ENCODE measurements around the gene AGPS. TPM values are rescaled to one million over a fixed set of nuclear protein-coding genes. Genes with fewer than 3 reads are reported as not detected.
"Not testable (repeated sequence)": the region's sequence is repeated elsewhere in the genome, so short reads cannot be mapped to it uniquely, and the experiment has no call there.

AGPS gene
- total RNA-seq, 2 experiments from 2014 or later = 58.7 to 67.3 TPM

- no peak overlapping the region for H3K4me3 Mint-ChIP-seq
- peaks cover 30% of the 10 kb centered on the region for H3K4me1 Mint-ChIP-seq
- no peak overlapping the region for H3K27ac Mint-ChIP-seq
- no peak for DNase-seq
- H3K9me3 Mint-ChIP-seq (ENCODE audit: low read depth) = peaks cover 12% of the 10 kb centered on the region
- POLR2A ChIA-PET = no interaction called here
- CTCF ChIA-PET = no interaction called here
- intact Hi-C loops (cut with DNase I, micrococcal nuclease) = no loop called here
- no peaks in the 10 kb centered on the region for H3K27me3 Mint-ChIP-seq
- ATAC-seq = no peak
- H3K36me3 Mint-ChIP-seq (ENCODE audit: low read depth) = peaks cover 46% of the 10 kb centered on the region
Observed at GRCh38 chr2:177422271-177422670, 29.7 kb downstream of the AGPS start.

- ATAC-seq; H3K27ac Mint-ChIP-seq; DNase-seq; H3K4me3 Mint-ChIP-seq; intact Hi-C loops (cut with DNase I, micrococcal nuclease); H3K27me3 Mint-ChIP-seq; CTCF ChIA-PET; POLR2A ChIA-PET: not testable (repeated sequence)
- Mint-ChIP-seq H3K36me3 (ENCODE audit: low read depth) (peaks cover 63% of the 10 kb centered on the region), H3K9me3 (ENCODE audit: low read depth) (peaks cover 27% of the 10 kb centered on the region), H3K4me1 (peaks cover 21% of the 10 kb centered on the region)
Observed at GRCh38 chr2:177424120-177424519, 31.5 kb downstream of the AGPS start.

GRCh38 chr2:177424620-177425019, 32.0 kb downstream of the AGPS start:
- H3K27me3 Mint-ChIP-seq; H3K27ac Mint-ChIP-seq; ATAC-seq; CTCF ChIA-PET; POLR2A ChIA-PET; intact Hi-C loops (cut with DNase I, micrococcal nuclease); DNase-seq; H3K4me3 Mint-ChIP-seq: not testable (repeated sequence)
- Mint-ChIP-seq H3K9me3 (ENCODE audit: low read depth) (peaks cover 27% of the 10 kb centered on the region), H3K4me1 (peaks cover 16% of the 10 kb centered on the region), H3K36me3 (ENCODE audit: low read depth) (peaks cover 66% of the 10 kb centered on the region)

- H3K4me3 Mint-ChIP-seq = no peak overlapping the region
- no peak for ATAC-seq
- H3K27ac Mint-ChIP-seq = no peak overlapping the region
- DNase-seq = no peak
- H3K4me1 Mint-ChIP-seq = peaks cover 6% of the 10 kb centered on the region
- intact Hi-C loops (cut with DNase I, micrococcal nuclease) = no loop called here
- peaks cover 83% of the 10 kb centered on the region for H3K36me3 Mint-ChIP-seq (ENCODE audit: low read depth)
- POLR2A ChIA-PET = no interaction called here
- peaks cover 37% of the 10 kb centered on the region for H3K9me3 Mint-ChIP-seq (ENCODE audit: low read depth)
- no peaks in the 10 kb centered on the region for H3K27me3 Mint-ChIP-seq
- CTCF ChIA-PET = interaction anchor here (0.7 to 1.4 kb wide), 3 partner anchors 9 to 297 kb away, joined by 4 read pairs; no protein-coding TSS in a partner anchor
Observed at GRCh38 chr2:177427316-177427715, 34.7 kb downstream of the AGPS start.

- POLR2A ChIA-PET; H3K4me1 Mint-ChIP-seq; intact Hi-C loops (cut with DNase I, micrococcal nuclease); DNase-seq; H3K27me3 Mint-ChIP-seq; ATAC-seq; H3K27ac Mint-ChIP-seq; H3K4me3 Mint-ChIP-seq: not testable (repeated sequence)
- Mint-ChIP-seq H3K36me3 (ENCODE audit: low read depth) (peaks cover 87% of the 10 kb centered on the region), H3K9me3 (ENCODE audit: low read depth) (peaks cover 37% of the 10 kb centered on the region)
- CTCF ChIA-PET = interaction anchor here (1.4 kb wide), 1 partner anchor 11 kb away, joined by 4 read pairs; no protein-coding TSS in a partner anchor
Observed at GRCh38 chr2:177427936-177428335, 35.4 kb downstream of the AGPS start.

- Mint-ChIP-seq H3K9me3 (ENCODE audit: low read depth) (peaks cover 45% of the 10 kb centered on the region), H3K27ac (no peak overlapping the region), H3K4me1 (peaks cover 8% of the 10 kb centered on the region), H3K27me3 (no peaks in the 10 kb centered on the region), H3K36me3 (ENCODE audit: low read depth) (peaks cover 87% of the 10 kb centered on the region), H3K4me3 (no peak overlapping the region)
- CTCF ChIA-PET = interaction anchor here (0.8 to 1.5 kb wide), 4 partner anchors 51 to 502 kb away, joined by 3 to 4 read pairs (median 3); no protein-coding TSS in a partner anchor
- ATAC-seq (no peak), DNase-seq (no peak)
- POLR2A ChIA-PET = no interaction called here
- intact Hi-C loops (cut with DNase I, micrococcal nuclease) = no loop called here
Observed at GRCh38 chr2:177429688-177430325, 37.2 kb downstream of the AGPS start.

- ChIA-PET CTCF (interaction anchor here (0.8 to 0.9 kb wide), 2 partner anchors 26 to 95 kb away, joined by 3 to 4 read pairs; no protein-coding TSS in a partner anchor), POLR2A (no interaction called here)
- no peak overlapping the region for H3K4me3 Mint-ChIP-seq
- H3K4me1 Mint-ChIP-seq = peaks cover 8% of the 10 kb centered on the region
- intact Hi-C loops (cut with DNase I, micrococcal nuclease) = no loop called here
- DNase-seq = no peak
- peaks cover 45% of the 10 kb centered on the region for H3K9me3 Mint-ChIP-seq (ENCODE audit: low read depth)
- peaks cover 85% of the 10 kb centered on the region for H3K36me3 Mint-ChIP-seq (ENCODE audit: low read depth)
- no peaks in the 10 kb centered on the region for H3K27me3 Mint-ChIP-seq
- ATAC-seq = no peak
- H3K27ac Mint-ChIP-seq = no peak overlapping the region
Observed at GRCh38 chr2:177430411-177430810, 37.8 kb downstream of the AGPS start.

GRCh38 chr2:177431111-177431725, 38.6 kb downstream of the AGPS start:
- ATAC-seq; DNase-seq; H3K4me3 Mint-ChIP-seq; H3K4me1 Mint-ChIP-seq; H3K27me3 Mint-ChIP-seq; intact Hi-C loops (cut with DNase I, micrococcal nuclease); POLR2A ChIA-PET; H3K27ac Mint-ChIP-seq: not testable (repeated sequence)
- Mint-ChIP-seq H3K9me3 (ENCODE audit: low read depth) (peaks cover 38% of the 10 kb centered on the region), H3K36me3 (ENCODE audit: low read depth) (peaks cover 80% of the 10 kb centered on the region)
- CTCF ChIA-PET = interaction anchor here (0.8 kb wide), 1 partner anchor 27 kb away, joined by 4 read pairs; no protein-coding TSS in a partner anchor

- Mint-ChIP-seq H3K27me3 (no peaks in the 10 kb centered on the region), H3K27ac (no peak overlapping the region), H3K9me3 (ENCODE audit: low read depth) (peaks cover 29% of the 10 kb centered on the region), H3K4me1 (peaks cover 3% of the 10 kb centered on the region), H3K4me3 (no peak overlapping the region), H3K36me3 (ENCODE audit: low read depth) (peaks cover 73% of the 10 kb centered on the region)
- DNase-seq (no peak), ATAC-seq (no peak)
- ChIA-PET POLR2A (no interaction called here), CTCF (interaction anchor here (1.6 kb wide), 1 partner anchor 17 kb away, joined by 7 read pairs; no protein-coding TSS in a partner anchor)
- intact Hi-C loops (cut with DNase I, micrococcal nuclease) = no loop called here
Observed at GRCh38 chr2:177432703-177433102, 40.1 kb downstream of the AGPS start.

- Mint-ChIP-seq H3K27ac (no peak overlapping the region), H3K4me1 (peaks cover 3% of the 10 kb centered on the region), H3K9me3 (ENCODE audit: low read depth) (peaks cover 25% of the 10 kb centered on the region), H3K4me3 (no peak overlapping the region), H3K36me3 (ENCODE audit: low read depth) (peaks cover 68% of the 10 kb centered on the region), H3K27me3 (no peaks in the 10 kb centered on the region)
- CTCF ChIA-PET = interaction anchor here (0.6 to 1.6 kb wide), 3 partner anchors 17 to 1278 kb away, joined by 3 to 7 read pairs (median 3); no protein-coding TSS in a partner anchor
- intact Hi-C loops (cut with DNase I, micrococcal nuclease) = no loop called here
- POLR2A ChIA-PET = no interaction called here
- ATAC-seq (no peak), DNase-seq (no peak)
Observed at GRCh38 chr2:177433402-177433801, 40.8 kb downstream of the AGPS start.

GRCh38 chr2:177434475-177434874, 41.9 kb downstream of the AGPS start:
- H3K4me1 Mint-ChIP-seq = peaks cover 3% of the 10 kb centered on the region
- H3K4me3 Mint-ChIP-seq = no peak overlapping the region
- no peak for ATAC-seq
- ChIA-PET CTCF (no interaction called here), POLR2A (no interaction called here)
- peaks cover 18% of the 10 kb centered on the region for H3K9me3 Mint-ChIP-seq (ENCODE audit: low read depth)
- H3K27me3 Mint-ChIP-seq = no peaks in the 10 kb centered on the region
- DNase-seq = no peak
- H3K36me3 Mint-ChIP-seq (ENCODE audit: low read depth) = peaks cover 63% of the 10 kb centered on the region
- intact Hi-C loops (cut with DNase I, micrococcal nuclease) = no loop called here
- H3K27ac Mint-ChIP-seq = no peak overlapping the region

- Mint-ChIP-seq H3K27me3 (no peaks in the 10 kb centered on the region), H3K4me3 (no peak overlapping the region), H3K27ac (no peak overlapping the region), H3K4me1 (no peaks in the 10 kb centered on the region), H3K9me3 (ENCODE audit: low read depth) (no peaks in the 10 kb centered on the region), H3K36me3 (ENCODE audit: low read depth) (peaks cover 40% of the 10 kb centered on the region)
- ChIA-PET POLR2A (no interaction called here), CTCF (no interaction called here)
- ATAC-seq (no peak), DNase-seq (no peak)
- intact Hi-C loops (cut with DNase I, micrococcal nuclease) = no loop called here
Observed at GRCh38 chr2:177445200-177445599, 52.6 kb downstream of the AGPS start.

All from activated CD4-positive, alpha-beta T cell treated with anti-CD3 and anti-CD28 coated beads for 36 hours (primary cell).